Posterior vena cava (tissue), 2 donors: ENCODE results near the gene MXD1. TPM values are rescaled to one million over a fixed set of nuclear protein-coding genes. Genes with fewer than 3 reads are reported as not detected.
"Not testable (repeated sequence)": the region's sequence is repeated elsewhere in the genome, so short reads cannot be mapped to it uniquely, and the experiment has no call there.

ENCODE experiments used
- DNase-seq: peaks from one replicate; pipeline ENCODE4 v3.0.0-alpha.2; 2020; ENCODE audit warnings: low spot score
- intact Hi-C, 2 donors: fragments of 100-400 bp; cut with DNase I; formaldehyde crosslinking; loops; one replicate each; pipeline versions ENCODE4 v1.14.1 to v1.14.2; 2022 to 2023
- total RNA-seq, 2 donors: library from RNA; stranded (reverse); fragmentation: NEBNext Ultra II Directional; extraction: Animal tissue kit (Norgen Biotek cat#: 25700); gene quantifications; one replicate each; pipeline ENCODE4 v1.2.1, GENCODE V29; 2021
- donor health status: DM: yes; HTN: yes; CAD: no.
- donor health status: DM: yes; HTN: yes; CAD: no.

The MXD1 gene
- total RNA-seq, 2 donors from 2014 or later, result 14.9 to 20.7 TPM

GRCh38 chr2:69947325-69947931, 32.5 kb downstream of the MXD1 start:
- no peak for DNase-seq
- intact Hi-C loops, result loop anchor here in 1 of 2 donors (5.0 kb wide), 1 partner anchor 75 kb away; no protein-coding TSS in a partner anchor

GRCh38 chr2:69948032-69948962, 33.4 kb downstream of the MXD1 start:
- DNase-seq, result no peak
- intact Hi-C loops, result loop anchor here in 1 of 2 donors (5.0 kb wide), 1 partner anchor 74 kb away; no protein-coding TSS in a partner anchor

- intact Hi-C loops, result loop anchor here in 1 of 2 donors (5.0 kb wide), 1 partner anchor 73 kb away; no protein-coding TSS in a partner anchor
- no peak for DNase-seq
These were observed 34.2 kb downstream of the MXD1 start for GRCh38 chr2:69948963-69949645.

GRCh38 chr2:69950241-69950640, 35.3 kb downstream of the MXD1 start:
- DNase-seq, result no peak

GRCh38 chr2:69950671-69951070, 35.8 kb downstream of the MXD1 start:
- DNase-seq, intact Hi-C loops: not testable (repeated sequence)

More at GRCh38 chr2:69950241-69950640, 35.3 kb downstream of the MXD1 start:
- intact Hi-C loops, result no loop called here

- intact Hi-C loops, result no loop called here
These were observed 37.6 kb downstream of the MXD1 start for GRCh38 chr2:69952336-69953115.

GRCh38 chr2:69954084-69954483, 39.2 kb downstream of the MXD1 start:
- intact Hi-C loops, result no loop called here
- DNase-seq, result no peak

More at GRCh38 chr2:69952336-69953115, 37.6 kb downstream of the MXD1 start:
- no peak for DNase-seq

- no peak for DNase-seq
- intact Hi-C loops, result no loop called here
These were observed 40.1 kb downstream of the MXD1 start for GRCh38 chr2:69955029-69955428.

GRCh38 chr2:69956475-69956979, 41.6 kb downstream of the MXD1 start:
- intact Hi-C loops, result no loop called here
- no peak for DNase-seq

- no peak for DNase-seq
- intact Hi-C loops, result no loop called here
These were observed 43.1 kb downstream of the MXD1 start for GRCh38 chr2:69957965-69958364.

GRCh38 chr2:69958480-69958879, 43.6 kb downstream of the MXD1 start:
- no peak for DNase-seq
- intact Hi-C loops, result no loop called here

GRCh38 chr2:69959425-69959824, 44.5 kb downstream of the MXD1 start:
- peak; percentile 6 for DNase-seq
- intact Hi-C loops, result no loop called here

GRCh38 chr2:69960821-69961220, 45.9 kb downstream of the MXD1 start:
- no peak for DNase-seq
- intact Hi-C loops, result no loop called here

GRCh38 chr2:69961496-69961895, 46.6 kb downstream of the MXD1 start, which contains the start of gene ASPRV1:
Gene ASPRV1, minus strand, starts transcription at chr2:69961631. Its CDS starts 195 bp downstream, at chr2:69961436.
- intact Hi-C loops, result no loop called here
- DNase-seq, result no peak

GRCh38 chr2:69962986-69963730, 48.2 kb downstream of the MXD1 start:
- intact Hi-C loops, result no loop called here
- peak; percentile 56 for DNase-seq

GRCh38 chr2:69964353-69964841, 49.5 kb downstream of the MXD1 start:
- intact Hi-C loops, result no loop called here
- DNase-seq, result peak; percentile 31

- intact Hi-C loops, result no loop called here
- DNase-seq, result peak; percentile 47
These were observed 51.0 kb downstream of the MXD1 start for GRCh38 chr2:69965756-69966445.
